ENCODE results near the gene ZMYND12.
A peak's percentile ranks its signal among the peaks of the same experiment; 100 is the strongest.

Gene ZMYND12

DNA sequence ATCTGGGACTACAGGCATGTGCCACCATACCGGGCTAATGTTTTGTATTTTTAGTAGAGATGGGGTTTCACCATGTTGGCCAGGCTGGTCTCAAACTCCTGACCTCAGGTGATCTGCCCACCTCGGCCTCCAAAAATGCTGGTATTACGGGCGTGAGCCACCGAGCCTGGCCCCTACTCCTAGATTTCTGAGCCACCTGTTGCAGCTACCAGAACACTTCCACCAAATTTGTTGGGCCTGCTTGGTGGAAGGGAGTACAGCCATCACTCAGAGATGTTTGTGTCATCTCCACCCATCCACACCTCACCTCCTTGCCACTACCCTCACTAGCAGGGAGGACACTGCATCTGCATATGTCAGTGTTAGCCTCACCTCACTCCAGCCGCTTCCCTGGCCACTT, 69.8 kb downstream of the ZMYND12 start:
- no peak overlapping the region for H3K27ac Mint-ChIP-seq
- H3K27me3 Mint-ChIP-seq = peaks cover 22% of the 10 kb centered on the region
- no peaks in the 10 kb centered on the region for H3K36me3 Mint-ChIP-seq
- peaks cover 5% of the 10 kb centered on the region for H3K4me1 Mint-ChIP-seq
- ATAC-seq = no peak
- no peaks in the 10 kb centered on the region for H3K9me3 Mint-ChIP-seq
- H3K4me3 Mint-ChIP-seq = no peak overlapping the region

DNA sequence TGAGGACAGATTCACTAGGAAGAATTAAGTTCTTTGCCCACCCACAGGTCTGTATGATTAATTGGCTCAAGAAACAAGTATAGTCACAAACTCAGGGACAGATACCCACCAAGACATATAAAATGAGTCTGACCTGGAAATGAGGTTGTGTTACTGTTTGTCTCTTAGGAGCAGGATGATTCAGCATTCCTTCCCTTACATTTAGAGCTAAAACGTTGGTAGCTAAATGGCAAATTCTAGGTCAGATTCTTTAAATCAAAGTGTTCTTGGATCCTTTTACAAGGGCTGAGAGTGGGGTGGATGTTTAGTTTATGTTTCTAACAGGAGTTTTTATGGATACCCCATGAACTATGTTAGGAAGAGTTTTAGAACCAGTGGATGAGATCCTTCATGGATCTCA, 70.5 kb downstream of the ZMYND12 start:
- Mint-ChIP-seq H3K27ac (no peak overlapping the region), H3K9me3 (no peaks in the 10 kb centered on the region), H3K4me1 (peaks cover 5% of the 10 kb centered on the region), H3K27me3 (peaks cover 22% of the 10 kb centered on the region), H3K36me3 (no peaks in the 10 kb centered on the region), H3K4me3 (no peak overlapping the region)
- no peak for ATAC-seq

DNA sequence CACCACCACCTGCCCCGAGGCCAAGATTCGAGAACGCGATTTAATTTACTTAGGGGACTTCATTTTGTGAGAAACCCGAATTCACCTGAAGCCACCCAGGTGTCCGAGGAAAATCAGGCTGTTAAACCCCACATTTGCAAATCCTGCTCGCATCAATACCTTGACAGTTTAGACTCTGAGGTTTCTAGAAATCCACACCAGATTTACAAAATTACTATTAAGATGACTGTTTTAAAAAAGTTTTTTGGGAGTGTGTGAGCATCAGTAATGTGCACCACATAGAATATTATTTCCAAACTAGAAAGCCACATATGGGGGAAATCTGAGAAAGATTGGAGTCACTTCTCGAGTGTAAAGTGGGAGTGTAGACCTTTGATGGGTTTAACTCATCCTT, 74.5 kb downstream of the ZMYND12 start:
- ATAC-seq = no peak
- peaks cover 5% of the 10 kb centered on the region for H3K4me1 Mint-ChIP-seq
- peaks cover 44% of the 10 kb centered on the region for H3K27me3 Mint-ChIP-seq
- no peak overlapping the region for H3K27ac Mint-ChIP-seq
- peak overlapping the region; percentile 74 for H3K4me3 Mint-ChIP-seq
- H3K36me3 Mint-ChIP-seq = no peaks in the 10 kb centered on the region
- H3K9me3 Mint-ChIP-seq = no peaks in the 10 kb centered on the region

DNA sequence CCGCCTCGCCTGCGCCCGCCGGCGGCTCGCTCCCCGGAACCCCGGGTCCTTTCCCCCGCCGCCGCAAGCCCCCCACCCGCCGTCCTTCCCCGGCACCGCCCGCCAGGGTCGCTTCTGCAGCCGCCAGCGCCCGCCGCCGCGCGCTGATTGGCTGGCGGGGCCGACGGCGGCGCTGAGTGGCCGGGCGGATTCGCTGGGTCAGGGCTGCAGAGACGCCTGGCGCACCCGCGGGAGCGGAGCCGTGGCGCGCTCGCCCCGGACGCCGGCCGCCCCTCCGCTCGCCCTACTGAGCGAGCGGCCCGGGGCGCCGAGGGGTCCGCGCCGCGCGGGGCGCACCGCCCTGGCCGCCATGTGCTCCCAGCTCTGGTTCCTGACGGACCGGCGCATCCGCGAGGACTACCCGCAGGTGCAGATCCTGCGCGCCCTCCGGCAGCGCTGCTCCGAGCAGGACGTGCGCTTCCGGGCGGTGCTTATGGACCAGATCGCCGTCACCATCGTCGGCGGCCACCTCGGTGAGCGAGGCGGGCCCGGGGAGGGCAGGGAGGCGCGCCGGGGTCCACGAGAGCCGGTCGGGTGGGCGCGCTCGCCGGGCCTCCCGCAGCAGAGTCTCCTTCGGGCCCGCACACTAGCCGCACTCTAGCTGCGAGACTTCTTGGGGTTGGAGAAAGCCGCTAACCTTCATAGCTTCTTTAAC, 75.1 kb downstream of the ZMYND12 start, which contains the start of gene RIMKLA:
Gene RIMKLA (plus strand): TSS at position 207 of the 694 bp plus-strand sequence. CDS start 143 bp downstream, at position 350.
- Mint-ChIP-seq H3K36me3 (no peaks in the 10 kb centered on the region), H3K4me1 (peaks cover 3% of the 10 kb centered on the region), H3K27me3 (peaks cover 42% of the 10 kb centered on the region), H3K27ac (no peak within 1 kb of the TSS), H3K4me3 (peak within 1 kb of the TSS; percentile 74), H3K9me3 (no peaks in the 10 kb centered on the region)
- ATAC-seq = peak; percentile 85

Measured in stimulated activated memory B cell treated with anti-CD40 and anti-IgM and Interleukin-4, amounts not matched to agents 10 μg/mL and 1 μg/mL and 100 μg/mL, for 72 hours (primary cell).